HepG2 (cell line): ENCODE measurements around the gene BBC3. TPM values are rescaled to one million over a fixed set of nuclear protein-coding genes. Genes with fewer than 3 reads are reported as not detected.
A peak's percentile ranks its signal among the peaks of the same experiment; 100 is the strongest.

Source experiments
- AGO2 ChIP-seq: fragments of 200-400 bp; formaldehyde crosslinking; optimal IDR thresholded peaks from 2 replicates; pipeline ENCODE3; 2017; ENCODE audit warnings: mild to moderate bottlenecking, low read depth, low read length, moderate library complexity
- CERS6 ChIP-seq: sonication (generic); formaldehyde crosslinking; IDR thresholded peaks from 2 replicates; pipeline ENCODE4 v1.5.0; 2020; ENCODE audit warnings: missing genetic modification reagents
- CREB3 ChIP-seq: sonication (generic); formaldehyde crosslinking; IDR thresholded peaks from 2 replicates; pipeline ENCODE4 v1.5.0; 2020; ENCODE audit warnings: missing genetic modification reagents
- FOXA3 ChIP-seq: IDR thresholded peaks from 2 replicates; pipeline ENCODE4 v1.6.1; 2016; ENCODE audit warnings: missing genetic modification reagents, missing compliant biosample characterization
- FOXP4 ChIP-seq: sonication (generic); formaldehyde crosslinking; IDR thresholded peaks from 2 replicates; pipeline ENCODE4 v1.4.0; 2020; ENCODE audit warnings: missing genetic modification reagents
- GRHL1 ChIP-seq: sonication (generic); formaldehyde crosslinking; conservative IDR thresholded peaks from 2 replicates; pipeline ENCODE4 v1.8.0; 2022; ENCODE audit warnings: missing genetic modification reagents
- IKZF5 ChIP-seq: IDR thresholded peaks from 2 replicates; pipeline ENCODE4 v1.6.1; 2018; ENCODE audit warnings: missing genetic modification reagents, mild to moderate bottlenecking, missing compliant biosample characterization
- KDM2A ChIP-seq: sonication (generic); formaldehyde crosslinking; IDR thresholded peaks from 2 replicates; pipeline ENCODE4 v1.4.0; 2020; ENCODE audit warnings: low read depth, missing genetic modification reagents, borderline replicate concordance
- KLF16 ChIP-seq, 2 experiments: sonication (generic) in 1 of 2; formaldehyde crosslinking in 1 of 2; IDR thresholded peaks; 2 replicates each; pipeline versions ENCODE4 v1.6.1 to v1.8.0; 2016 to 2023; ENCODE audit warnings: missing genetic modification reagents in 2 of 2, missing compliant biosample characterization in 1 of 2
- PAF1 ChIP-seq: IDR thresholded peaks from 2 replicates; pipeline ENCODE4 v1.6.1; 2016; ENCODE audit warnings: missing genetic modification reagents, missing compliant biosample characterization
- RBM22 ChIP-seq: fragments of 200-400 bp; formaldehyde crosslinking; optimal IDR thresholded peaks from 2 replicates; pipeline ENCODE3; 2017; ENCODE audit warnings: mild to moderate bottlenecking, low read length, moderate library complexity
- SKI ChIP-seq: fragments of 450-650 bp; IDR thresholded peaks from one replicate; pipeline ENCODE4 v1.6.1; 2018; ENCODE audit warnings: mild to moderate bottlenecking; ENCODE audit not compliant: partially characterized antibody
- SMAD3 ChIP-seq: sonication (generic); formaldehyde crosslinking; IDR thresholded peaks from 2 replicates; pipeline ENCODE4 v1.4.0; 2020; ENCODE audit warnings: missing genetic modification reagents
- SNRNP70 ChIP-seq: fragments of 200-400 bp; formaldehyde crosslinking; IDR thresholded peaks from 2 replicates; pipeline ENCODE4 v1.6.1; 2017; ENCODE audit warnings: mild to moderate bottlenecking, low read depth, low read length, moderate library complexity
- USF2 ChIP-seq, 2 experiments: sonication (generic) in 1 of 2; formaldehyde crosslinking in 1 of 2; IDR thresholded peaks; 2 replicates each; pipeline versions ENCODE4 v1.5.1 to v1.6.1; 2011 to 2020; ENCODE audit warnings: borderline replicate concordance in 1 of 2, low read depth in 1 of 2, low read length in 1 of 2, mild to moderate bottlenecking in 1 of 2, missing genetic modification reagents in 1 of 2, moderate library complexity in 1 of 2
- ZNF235 ChIP-seq: sonication (generic); formaldehyde crosslinking; IDR thresholded peaks from 2 replicates; pipeline ENCODE4 v1.8.1; 2023; ENCODE audit warnings: mild to moderate bottlenecking, missing genetic modification reagents, borderline replicate concordance
- ZNF615 ChIP-seq: sonication (generic); formaldehyde crosslinking; IDR thresholded peaks from 2 replicates; pipeline ENCODE4 v1.5.0; 2020; ENCODE audit warnings: mild to moderate bottlenecking, missing genetic modification reagents, borderline replicate concordance
- polyA plus RNA-seq, 8 experiments: library from polyadenylated mRNA; depleted of rRNA in 3 of 8; stranded (reverse) in 7 of 8; unstranded in 1 of 8; fragments of >200 nt; fragmentation: Illumina TruSeq in 4 of 8; extraction: Trizol in 4 of 8; gene quantifications; 2 replicates each; pipeline versions ENCODE4 v1.2.1 to v1.2.3, GENCODE V29; 2011 to 2016; ENCODE audit warnings: low read depth in 4 of 8, missing spikeins in 1 of 8, mixed read lengths in 1 of 8; ENCODE audit not compliant: insufficient read depth in 1 of 8
- total RNA-seq, 5 experiments: library from RNA; depleted of rRNA; stranded (reverse); fragments of >200 nt; fragmentation: Illumina TruSeq; extraction: Trizol; gene quantifications; 2 replicates each; pipeline ENCODE4 v1.2.3, GENCODE V29; 2016; ENCODE audit warnings: low read depth in 1 of 5

BBC3 gene
- total and polyA plus RNA-seq, 2 of the 13 experiments (the other 11 are each of a cell fraction or from before 2014, with no cell fraction given): 6.1 to 8.8 TPM

GRCh38 chr19:47226426-47227351 is 4.3 kb downstream of the BBC3 start (continued):
- peak; percentile 80; the same call in 1 of the 2 replicates for TF ChIP-seq ZNF235 (CRISPR knock-in tag)
- TF ChIP-seq RBM22: peak; percentile 89
- TF ChIP-seq SNRNP70: 0 out of 2 replicates have a peak, but pooled peaks have one; percentile 30
- 0 out of 2 replicates have a peak, but pooled peaks have one; percentile 43 for TF ChIP-seq CREB3 (CRISPR knock-in tag)
- TF ChIP-seq KDM2A: peak; percentile 49; the same call in 1 of the 2 replicates
- 0 out of 2 replicates have a peak, but pooled peaks have one; percentile 1 for TF ChIP-seq USF2 (IDR thresholded peaks at IDR 0.05; ENCODE audit: low read depth, low read length)
- TF ChIP-seq USF2 (CRISPR knock-in tag; IDR thresholded peaks at IDR 0.05; ENCODE audit: borderline replicate concordance): no peak
- TF ChIP-seq ZNF615 (CRISPR knock-in tag): no peak
- 0 out of 2 replicates have a peak, but pooled peaks have one; percentile 8 for TF ChIP-seq FOXA3 (CRISPR knock-in tag)
- peak; percentile 0; the same call in 1 of the 2 replicates for TF ChIP-seq FOXP4 (CRISPR knock-in tag)
- TF ChIP-seq IKZF5 (CRISPR knock-in tag): peak; percentile 54
- TF ChIP-seq PAF1: peak; percentile 79; the same call in 1 of the 2 replicates
- no peak for TF ChIP-seq GRHL1 (CRISPR knock-in tag)
- peak; percentile 23; the same call in 1 of the 2 replicates for TF ChIP-seq SMAD3 (CRISPR knock-in tag)
- TF ChIP-seq AGO2: peak; percentile 100
- TF ChIP-seq CERS6 (CRISPR knock-in tag): no peak
- 0 out of 4 replicates have a peak, but pooled peaks of 1 of the 2 experiments have one; percentile 2 for TF ChIP-seq KLF16 (CRISPR knock-in tag; IDR thresholded peaks at IDR 0.05)
- peak; percentile 5 for TF ChIP-seq SKI
